GM19238 (cell line): ENCODE data around the gene GIT1.

Experiments used
- DNase-seq: peaks from one replicate; pipeline ENCODE4 v3.0.0; 2011; ENCODE audit warnings: low spot score; ENCODE audit not compliant: insufficient read length

GIT1 gene

DNA sequence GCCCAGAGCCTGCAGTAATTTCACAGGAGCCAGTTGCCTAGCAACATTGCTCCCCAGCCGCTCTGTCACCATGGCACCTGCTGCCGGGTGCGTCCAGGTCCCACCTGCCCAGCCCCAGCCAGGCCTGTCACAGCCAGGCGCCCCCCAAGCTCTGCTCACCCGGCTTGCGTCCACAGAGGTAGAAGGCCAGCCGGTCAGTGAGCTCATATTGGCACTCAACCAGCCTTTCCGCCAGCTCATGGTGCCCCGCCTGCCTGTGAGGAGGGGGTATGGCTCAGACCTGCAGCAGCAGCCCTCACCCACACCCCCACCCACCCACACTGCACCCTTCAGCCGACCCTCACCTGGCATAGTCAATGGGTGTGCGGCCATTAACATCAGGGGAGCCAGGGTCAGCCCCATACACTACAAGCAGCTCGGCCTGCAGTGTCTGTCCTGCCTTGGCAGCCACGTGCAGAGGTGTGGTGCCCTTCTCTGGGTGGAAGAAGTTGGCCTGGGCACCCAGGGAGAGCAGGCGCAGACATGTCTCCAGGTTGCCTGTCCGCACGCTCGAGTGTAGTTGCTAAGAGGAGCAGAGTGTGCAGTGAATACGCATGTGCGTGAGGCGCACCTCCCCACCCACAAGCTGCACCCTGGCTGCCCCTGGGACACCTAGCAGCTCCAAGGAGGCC is 7.7 kb downstream of the GIT1 start:
- no peak for DNase-seq

DNA sequence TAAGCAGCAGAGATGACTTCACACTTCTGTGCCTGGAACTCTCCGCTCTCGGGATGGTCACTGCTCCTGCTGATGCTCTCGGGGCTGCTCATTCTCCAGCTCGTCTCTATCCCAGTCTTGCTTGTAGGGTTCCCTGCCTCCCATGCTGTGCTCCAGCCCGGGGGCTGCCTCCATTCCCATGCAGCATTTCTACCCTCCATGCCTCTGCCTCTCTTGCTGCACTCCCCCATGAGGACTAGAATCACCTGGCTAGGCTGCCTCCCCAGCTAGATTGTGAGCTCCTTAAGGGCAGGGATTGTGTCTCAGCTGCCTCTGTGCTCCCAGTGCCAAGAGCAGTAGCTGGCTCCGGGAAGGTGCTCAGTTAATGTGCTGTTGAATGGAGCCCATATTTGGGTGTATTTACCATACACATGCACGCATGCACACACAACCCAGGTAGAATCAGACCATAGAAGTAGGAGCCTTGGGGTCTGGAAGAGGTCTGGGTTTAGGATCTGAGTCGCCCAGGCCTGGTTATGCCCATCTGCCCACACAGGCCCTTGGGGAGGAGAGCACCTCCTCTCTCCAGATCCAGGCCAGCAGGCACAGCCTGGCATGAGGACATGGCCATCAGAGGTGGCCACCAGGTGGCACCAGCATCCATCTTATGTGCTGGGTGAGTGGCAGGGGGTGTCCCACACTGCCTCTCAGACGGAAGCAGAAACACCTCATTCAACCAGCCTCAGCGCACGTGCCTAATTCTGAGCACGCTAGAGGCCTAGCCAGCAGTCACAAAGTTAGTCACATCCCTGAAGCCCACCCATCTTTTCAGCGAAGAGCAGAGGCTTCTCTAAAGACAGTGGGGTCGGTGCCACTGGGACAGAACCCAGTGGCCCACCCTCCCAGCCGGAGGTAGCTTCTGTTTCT is 9.3 kb downstream of the GIT1 start:
- DNase-seq = peak; percentile 97

DNA sequence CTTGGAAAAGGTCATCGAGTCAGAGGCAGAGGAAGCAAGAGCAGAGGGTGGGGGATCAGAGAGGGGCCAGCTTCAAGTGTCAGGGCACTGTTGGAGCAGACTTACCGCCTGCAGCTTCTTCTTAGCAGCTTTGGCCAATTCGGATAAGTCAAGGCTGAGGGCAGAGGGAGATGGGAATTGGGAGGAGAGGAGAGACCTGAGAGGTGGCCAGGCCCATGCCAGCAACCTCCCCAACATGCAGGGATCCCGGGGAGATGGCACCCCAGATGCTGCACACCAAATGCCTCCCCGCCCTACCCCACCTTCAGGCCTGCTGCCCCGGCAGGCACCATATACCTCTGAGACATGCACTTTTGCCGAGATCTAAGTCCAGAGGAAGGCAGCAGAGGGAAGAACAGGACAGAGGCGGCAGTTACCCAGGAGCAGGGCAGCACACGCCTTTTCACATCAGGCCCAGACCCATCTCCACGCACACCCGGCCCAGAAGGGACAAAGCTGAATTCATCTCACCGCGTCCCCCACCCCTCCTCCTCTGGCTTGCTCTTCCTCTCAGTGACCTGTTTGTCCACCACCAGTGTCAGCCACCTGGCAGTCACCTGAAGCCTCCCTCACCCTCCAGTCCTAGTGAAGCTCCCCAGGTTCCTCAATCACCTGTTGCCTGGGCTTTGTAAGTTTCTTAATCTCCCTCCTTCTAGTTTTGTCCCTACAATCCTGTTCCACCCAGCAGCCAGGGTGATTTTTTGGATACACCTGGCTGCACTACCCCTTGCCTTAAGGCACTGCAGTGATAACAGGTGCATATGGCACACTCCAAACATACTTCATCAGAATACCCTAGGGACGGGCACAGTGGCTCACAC is 10.6 kb downstream of the GIT1 start:
- no peak for DNase-seq

DNA sequence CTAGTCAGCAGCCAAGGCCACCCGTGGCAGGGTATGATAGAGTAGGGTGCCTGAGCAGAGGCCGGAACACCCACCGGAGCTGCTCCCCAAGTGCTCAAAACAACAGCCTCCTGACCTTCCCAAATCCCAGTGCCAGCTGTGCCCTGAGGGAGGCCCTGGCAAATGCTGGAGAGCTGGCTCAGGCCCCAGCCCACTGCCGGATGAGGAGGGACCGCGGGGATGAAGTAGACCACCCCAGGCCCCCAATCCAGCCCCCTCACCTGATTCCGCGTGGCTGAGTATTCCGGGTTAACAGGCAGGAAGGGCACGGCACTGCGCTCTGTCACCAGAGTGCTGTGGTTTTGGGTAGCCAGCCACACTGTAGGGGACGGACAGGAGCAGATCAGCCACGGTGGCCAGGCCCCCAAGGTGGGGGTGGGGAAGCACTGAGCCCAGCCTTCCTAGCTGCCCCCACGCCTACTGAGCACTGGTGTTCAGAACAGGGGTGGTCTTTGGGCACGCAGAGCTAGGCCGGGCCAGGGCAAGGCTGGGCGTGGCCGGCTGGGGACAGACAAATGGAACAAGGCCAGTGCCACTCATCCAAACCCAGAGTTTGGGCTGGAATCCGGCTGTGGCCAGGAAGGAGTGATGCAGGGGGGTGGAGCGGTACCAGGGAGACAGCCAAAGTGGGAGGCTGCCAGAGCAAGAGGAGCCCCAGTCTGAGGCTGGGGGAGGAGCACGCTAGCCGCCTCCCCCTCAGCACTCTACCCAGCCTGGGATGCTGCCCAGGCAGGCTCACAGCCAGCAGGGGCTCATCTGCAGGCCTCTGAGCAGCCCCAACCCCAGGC is 11.8 kb downstream of the GIT1 start:
- no peak for DNase-seq

DNA sequence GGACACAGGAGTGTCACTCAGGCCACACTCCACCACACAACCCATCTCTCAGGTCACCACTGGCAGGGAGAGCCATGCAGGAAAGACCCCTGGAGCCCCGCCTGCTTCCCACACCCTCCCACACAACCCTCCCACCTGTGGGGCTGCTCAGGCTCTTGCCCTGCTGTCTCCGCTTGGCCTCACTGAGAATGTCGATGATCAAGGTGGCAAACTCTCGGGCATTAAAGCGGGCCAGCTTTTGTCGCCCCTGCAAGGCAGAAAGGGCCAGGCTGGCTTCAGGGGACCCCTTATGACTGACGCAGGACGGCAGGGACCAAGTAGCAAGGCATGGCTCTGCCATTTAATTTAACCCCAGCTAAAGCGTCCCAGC is 12.5 kb downstream of the GIT1 start:
- no peak for DNase-seq

DNA sequence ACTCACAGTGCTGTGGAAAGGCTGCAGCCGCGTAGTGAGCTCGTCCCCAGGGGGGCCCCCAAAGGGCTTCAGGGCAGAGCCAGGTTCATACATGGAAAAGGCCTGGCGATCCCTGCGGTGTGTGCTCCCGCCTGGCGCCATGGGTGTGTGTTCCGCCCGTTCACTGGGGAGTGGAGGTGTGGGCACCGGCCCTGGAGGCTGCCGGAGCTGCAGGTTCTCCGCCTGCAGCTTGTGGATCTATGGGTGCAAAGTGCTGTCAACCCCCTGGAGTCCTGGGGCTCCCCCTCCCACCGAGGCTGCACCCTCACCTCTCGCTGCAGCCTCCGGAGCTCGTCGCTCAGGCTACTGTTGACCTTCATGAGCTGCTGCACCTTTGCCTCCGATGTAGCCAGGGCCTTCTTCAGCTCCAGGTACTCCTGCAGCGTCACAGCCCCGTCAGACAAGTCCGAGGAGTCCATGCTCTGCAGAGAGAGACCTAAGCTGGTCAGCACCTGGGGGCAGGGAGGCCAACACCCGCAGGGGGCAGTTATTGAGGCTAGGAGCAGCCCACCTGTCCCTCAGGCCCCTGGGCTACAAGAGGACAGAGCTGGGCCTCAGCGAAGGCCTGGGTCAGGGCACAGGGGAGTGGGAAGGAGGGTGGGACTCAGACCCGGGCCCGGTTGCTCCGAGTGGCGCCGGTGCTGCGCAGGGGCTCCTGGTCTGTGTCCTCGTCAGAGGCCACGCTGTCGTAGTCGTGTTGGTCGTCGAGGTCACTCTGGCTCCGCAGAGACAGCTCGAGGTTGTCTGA is 13.0 kb downstream of the GIT1 start:
- no peak for DNase-seq

DNA sequence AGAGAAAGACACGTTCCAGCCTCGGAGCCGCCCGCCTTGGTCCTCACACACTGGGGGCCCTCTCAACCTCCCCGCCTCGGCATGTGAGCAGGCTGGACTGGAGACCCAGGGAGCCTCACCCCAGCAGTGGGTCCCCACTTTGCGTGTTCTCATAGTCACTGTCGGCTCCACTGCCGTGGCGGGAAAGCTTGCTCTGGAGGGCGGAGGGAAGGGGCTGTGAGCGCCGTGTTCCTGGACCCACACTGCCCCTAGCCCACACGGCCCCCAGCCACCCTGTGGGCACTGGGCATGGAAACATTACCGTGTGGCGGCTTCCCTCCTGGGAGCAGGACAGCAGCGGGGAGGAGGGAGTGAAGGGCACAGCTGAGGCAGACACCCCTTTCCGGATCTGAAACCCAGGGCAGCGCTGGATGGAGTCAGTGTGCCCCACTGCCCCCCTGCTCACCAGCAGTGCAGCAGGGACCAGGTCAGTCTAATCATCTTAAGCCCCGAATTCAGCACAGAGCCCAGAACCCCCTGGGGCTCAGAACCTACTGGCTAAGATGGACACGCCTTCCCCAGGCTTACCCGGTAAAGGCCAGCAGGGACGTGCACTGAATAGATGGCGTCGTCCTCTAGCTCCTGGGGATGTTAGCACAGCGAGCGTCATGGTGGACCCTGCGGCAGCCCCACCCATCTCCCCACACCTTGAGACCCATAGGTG is 13.8 kb downstream of the GIT1 start:
- no peak for DNase-seq

DNA sequence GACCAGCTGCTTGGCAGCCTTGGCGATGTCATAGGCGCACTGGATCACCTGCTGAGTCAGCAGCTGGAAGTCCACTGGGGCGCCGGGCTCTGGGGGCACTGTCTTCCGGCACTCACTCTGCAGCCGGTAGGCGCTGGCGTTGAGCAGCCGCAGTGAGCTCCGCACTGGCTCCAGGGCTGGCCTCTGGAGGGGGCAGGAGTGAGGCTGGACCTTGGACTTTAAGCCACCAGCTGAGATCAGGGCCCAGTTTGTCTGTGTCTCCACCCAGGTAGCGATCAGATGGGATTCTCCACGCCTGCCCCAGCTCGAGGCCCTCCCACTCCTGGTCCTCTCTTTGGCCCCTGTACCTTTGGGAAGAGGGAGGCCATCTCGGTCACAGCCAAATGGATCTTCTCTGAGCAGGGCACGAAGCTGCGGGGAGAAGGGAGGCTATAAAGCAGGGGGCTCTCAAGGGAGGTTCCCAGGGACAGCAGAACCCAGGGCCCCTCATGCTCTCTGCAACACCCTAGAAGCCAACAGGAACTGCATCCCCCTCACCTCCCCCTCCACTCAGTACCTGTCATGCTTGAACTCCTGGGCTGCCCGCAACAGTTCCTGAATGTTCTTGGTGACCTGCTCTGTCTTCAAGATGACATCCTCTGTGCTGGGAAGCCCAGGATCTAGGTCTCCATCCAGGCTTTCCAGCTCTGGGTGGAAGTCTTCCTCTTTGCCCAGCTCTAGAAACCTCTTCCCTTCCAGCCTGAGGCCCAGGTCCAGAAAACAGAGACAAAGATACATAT is 14.5 kb downstream of the GIT1 start:
- no peak for DNase-seq

DNA sequence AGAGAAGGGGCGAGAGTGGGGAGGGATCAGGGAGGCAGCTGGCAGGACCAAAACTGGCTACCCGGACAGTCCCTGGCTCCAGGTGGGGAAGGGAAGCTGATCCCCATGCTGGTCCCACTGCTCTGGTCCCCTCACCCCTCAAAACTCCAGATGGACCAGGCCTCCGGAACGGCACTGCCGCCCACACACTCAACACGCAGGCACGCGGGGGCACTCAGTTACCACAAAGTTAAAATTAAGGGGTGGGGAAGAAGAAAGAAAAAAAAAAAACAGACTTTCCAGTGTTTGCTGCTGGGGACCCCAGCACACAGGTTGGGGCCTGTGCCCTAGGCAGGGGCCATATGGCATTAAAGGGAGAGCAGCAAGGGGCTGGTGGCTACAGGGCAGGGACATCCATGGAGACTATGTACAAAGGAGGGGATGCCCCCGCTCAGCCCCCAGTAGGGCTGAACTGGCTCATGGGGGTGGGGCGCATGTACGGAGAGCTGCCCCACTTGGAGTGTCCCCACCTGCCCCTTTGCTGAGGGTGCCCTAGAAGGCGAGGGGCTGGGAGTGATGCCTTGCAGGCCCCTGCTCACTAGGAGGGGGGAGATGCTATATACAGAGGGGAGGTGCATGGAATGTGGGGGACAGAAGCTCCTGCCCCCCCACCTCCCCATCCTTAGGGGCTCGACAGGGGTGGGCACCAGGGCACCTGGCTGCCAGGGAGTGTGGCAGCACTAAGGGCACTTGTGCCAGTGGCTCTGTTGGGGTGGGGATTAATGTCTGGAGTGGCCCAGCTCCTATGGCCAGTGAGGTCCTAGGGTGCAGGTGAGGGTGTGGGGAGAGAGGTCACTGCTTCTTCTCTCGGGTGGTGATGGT is 15.3 kb downstream of the GIT1 start:
- DNase-seq = no peak

DNA sequence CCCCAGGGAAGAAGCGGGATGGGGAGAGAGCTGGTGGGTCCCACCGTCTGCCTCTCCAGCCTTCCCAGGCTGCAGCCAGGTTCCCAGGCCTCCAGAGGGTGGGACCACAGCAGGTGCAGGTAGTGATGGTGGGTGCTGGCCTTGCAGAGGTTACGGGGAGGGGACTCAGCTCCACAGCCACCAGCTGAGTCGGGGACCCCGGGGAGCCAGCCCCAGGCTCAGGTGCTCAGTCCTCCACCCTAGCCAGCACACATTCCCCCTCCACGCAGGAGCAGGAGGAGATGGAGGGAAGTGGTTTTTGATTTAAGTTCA is 15.9 kb downstream of the GIT1 start:
- no peak for DNase-seq

DNA sequence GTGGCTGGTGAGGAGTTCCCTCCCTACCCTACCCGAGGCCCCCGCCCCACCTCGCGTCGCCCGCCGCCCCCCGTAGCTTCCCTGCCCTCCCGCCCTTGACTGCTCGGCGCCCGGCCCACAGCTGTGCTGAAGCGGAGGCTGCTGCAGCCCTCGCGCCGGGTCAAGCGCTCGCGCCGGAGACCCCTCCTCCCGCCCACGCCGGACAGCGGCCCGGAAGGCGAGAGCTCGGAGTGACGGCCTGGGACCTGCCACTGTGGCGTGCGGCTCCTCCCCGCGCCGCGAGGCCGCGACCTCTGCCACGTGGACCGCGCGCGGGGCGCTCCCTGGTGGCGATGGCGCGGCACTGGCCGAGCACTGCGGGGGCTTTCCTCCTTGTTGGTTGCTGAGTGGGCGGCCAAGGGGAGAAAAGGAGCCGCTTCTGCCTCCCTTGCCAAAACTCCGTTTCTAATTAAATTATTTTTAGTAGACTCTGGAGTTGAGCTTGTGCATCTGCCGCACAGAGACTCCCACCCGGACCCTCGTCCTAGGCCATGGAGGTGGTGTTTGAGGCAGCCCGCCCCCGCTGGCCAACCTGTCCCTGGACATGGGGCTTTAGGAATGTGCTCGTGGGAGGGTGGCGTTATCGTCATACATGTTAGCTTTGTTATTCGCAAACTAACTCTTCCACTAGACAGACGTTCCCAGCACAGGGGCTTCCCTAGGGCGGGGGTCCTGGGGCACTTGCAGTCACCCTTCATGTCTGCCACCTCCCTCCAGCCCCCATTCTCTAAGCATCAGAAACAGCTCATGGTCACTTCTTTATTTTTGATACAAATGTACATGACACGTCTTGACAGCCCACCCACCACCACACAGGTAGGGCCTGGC is 16.5 kb downstream of the GIT1 start:
- no peak for DNase-seq

DNA sequence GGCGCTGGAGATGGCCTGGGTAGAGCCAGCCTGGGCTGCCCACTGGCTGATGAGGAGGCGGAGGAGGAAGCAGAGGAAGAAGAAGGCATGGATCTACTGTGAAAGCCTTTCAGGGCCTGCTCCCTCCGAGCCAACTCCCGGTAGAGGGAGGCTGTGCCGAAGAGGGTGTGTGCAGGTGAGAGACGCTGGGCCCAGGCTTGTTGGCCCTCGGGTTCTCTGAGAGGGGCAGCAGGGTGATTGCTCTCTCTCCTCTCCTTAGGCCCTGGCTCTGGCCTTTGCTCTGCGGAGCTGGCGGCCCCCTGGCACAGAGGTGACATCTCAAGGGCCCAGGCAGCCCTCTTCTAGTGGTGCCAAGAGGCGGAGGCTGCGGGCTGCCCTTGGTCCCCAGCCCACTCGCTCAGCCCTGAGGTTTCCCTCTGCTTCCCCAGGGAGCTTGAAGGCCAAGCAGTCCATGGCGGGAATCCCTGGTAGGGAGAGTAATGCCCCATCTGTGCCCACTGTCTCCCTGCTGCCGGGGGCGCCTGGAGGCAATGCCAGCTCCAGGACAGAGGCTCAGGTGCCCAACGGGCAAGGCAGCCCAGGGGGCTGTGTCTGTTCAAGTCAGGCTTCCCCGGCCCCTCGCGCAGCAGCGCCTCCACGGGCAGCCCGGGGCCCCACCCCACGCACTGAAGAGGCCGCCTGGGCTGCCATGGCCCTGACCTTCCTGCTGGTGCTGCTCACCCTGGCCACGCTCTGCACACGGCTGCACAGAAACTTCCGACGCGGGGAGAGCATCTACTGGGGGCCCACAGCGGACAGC is 17.4 kb downstream of the GIT1 start:
- DNase-seq = no peak

DNA sequence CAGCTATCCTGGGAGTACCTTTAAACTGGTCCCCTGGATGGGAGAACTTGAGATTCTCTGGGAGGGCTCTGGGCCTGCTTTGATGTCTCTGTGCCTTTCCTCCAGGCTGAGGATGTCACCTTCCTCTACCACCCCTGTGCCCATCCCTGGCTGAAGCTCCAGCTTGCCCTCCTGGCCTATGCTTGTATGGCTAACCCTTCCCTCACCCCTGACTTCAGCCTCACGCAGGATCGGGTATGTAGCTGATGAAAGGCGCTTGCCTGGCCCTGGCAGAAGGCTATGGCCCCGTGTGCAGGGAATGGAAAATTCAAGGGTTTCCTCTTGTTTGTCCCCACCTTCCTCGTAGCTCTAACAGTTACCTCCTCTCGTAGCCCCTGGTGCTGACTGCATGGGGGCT is 18.0 kb downstream of the GIT1 start:
- DNase-seq = no peak

DNA sequence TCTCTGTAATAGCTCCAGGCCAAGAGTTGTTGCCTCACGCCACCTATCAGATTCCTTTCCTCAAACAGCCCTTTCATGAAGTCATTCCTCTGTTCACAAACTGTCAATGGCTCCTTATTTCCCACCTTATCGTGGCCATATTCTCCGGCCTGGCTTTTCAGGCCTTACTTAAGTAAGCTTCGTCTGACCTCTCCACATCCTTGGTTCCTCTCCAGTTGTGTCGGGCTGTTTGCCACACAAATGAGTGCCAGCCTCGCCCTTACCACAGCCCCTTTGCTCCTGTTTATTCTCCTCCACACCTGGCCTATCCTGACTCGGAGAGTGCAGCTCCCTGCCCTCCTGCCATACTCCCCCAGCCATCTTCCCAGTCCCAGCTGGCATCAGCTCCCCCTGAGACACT is 18.9 kb downstream of the GIT1 start:
- no peak for DNase-seq

DNA sequence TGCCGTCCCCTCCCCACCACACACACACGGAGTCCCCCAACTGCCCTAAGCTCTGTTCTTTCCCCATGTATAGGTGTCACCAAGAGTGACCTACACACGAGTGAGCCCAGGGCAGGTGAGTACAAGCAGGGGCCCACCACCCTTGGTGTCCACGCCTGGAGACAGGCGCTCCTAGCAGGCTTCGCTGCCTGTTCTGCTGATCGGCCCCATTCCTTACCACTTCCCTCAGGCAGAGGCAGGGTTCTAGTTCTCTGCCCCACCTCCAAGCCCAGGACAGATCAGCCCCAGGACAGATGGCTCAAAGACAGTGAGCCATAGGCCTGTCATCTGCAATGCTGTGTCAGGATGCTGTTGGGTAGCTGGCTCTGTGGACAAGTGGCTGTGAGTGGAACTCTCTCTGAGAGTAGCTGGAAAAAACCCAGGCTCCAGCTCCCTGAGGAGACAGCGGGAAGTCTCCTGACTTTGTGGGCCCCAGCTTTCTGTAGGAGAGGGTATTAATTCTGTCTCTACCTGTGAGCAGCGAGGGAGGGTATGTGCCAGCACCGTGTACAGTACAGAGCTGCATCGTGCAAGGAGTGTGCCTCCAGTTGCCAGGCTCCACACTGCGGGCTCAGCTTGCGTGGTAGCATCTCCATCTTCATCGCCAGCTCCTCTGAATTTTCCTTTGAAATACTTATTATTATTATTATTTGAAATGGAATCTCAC is 20.1 kb downstream of the GIT1 start:
- DNase-seq = no peak
